Testis (tissue), 3 donors: ENCODE results near the gene CLDN4. TPM values are rescaled to one million over a fixed set of nuclear protein-coding genes. Genes with fewer than 3 reads are reported as not detected.
A peak's percentile ranks its signal among the peaks of the same experiment; 100 is the strongest.

ENCODE experiments used
- DNase-seq: peaks from one replicate; pipeline ENCODE4 v3.0.0-alpha.2; 2019
- H3K27ac ChIP-seq, 2 donors: fragments of 200-600 bp; sonication (generic); one replicate each; pipeline ENCODE4 v1.5.1; 2019
- H3K27me3 ChIP-seq: fragments of 200-600 bp; sonication (generic); one replicate; pipeline ENCODE4 v1.5.1; 2019
- H3K36me3 ChIP-seq: fragments of 200-600 bp; sonication (generic); one replicate; pipeline ENCODE4 v1.5.1; 2017; ENCODE audit warnings: low read depth; ENCODE audit errors: missing control alignments
- H3K4me1 ChIP-seq: fragments of 200-600 bp; sonication (generic); one replicate; pipeline ENCODE4 v1.5.1; 2019
- H3K4me3 ChIP-seq, 2 donors: fragments of 200-600 bp; sonication (generic); one replicate each; pipeline ENCODE4 v1.5.1; 2017 to 2019
- H3K9me3 ChIP-seq: fragments of 200-600 bp; sonication (generic); one replicate; pipeline ENCODE4 v1.5.1; 2017
- CTCF ChIP-seq, 3 experiments: fragments of 450-650 bp in 2 of 3; fragments of 200-600 bp in 1 of 3; sonication (generic) in 1 of 3; IDR thresholded peaks; one replicate each; pipeline ENCODE4 v1.5.1; 2016 to 2019; ENCODE audit warnings: antibody characterized with exemption in 3 of 3, mild to moderate bottlenecking in 2 of 3, moderate library complexity in 1 of 3
- POLR2A ChIP-seq: fragments of 450-650 bp; IDR thresholded peaks from one replicate; pipeline ENCODE4 v1.6.1; 2017; ENCODE audit warnings: antibody characterized with exemption, mild to moderate bottlenecking, moderate library complexity
- WGBS, 2 donors: methylation state at CpG; one replicate each; pipeline ENCODE4 v1.1.5; 2018; 5-methylcytosine and 5-hydroxymethylcytosine counted together
- intact Hi-C: fragments of 100-400 bp; cut with DNase I; formaldehyde crosslinking; loops from one replicate; pipeline ENCODE4 v1.15.1; 2023; ENCODE audit warnings: low total_unique reads
- polyA plus RNA-seq: library from polyadenylated mRNA; stranded (reverse); fragments of 350-450 nt; fragmentation: Illumina TruSeq; extraction: RNeasy Lipid Tissue Mini Kit (QIAGEN cat#74804); gene quantifications from one replicate; pipeline ENCODE4 v1.2.3, GENCODE V29; 2014; ENCODE audit warnings: low read depth, low replicate concordance; ENCODE audit not compliant: insufficient read depth
- total RNA-seq, 2 donors: library from RNA; depleted of rRNA; stranded (reverse); fragments of >200 nt; gene quantifications; one replicate each; pipeline ENCODE4 v1.2.3, GENCODE V29; 2016

The CLDN4 gene
- total and polyA plus RNA-seq, 3 donors from 2014 or later, result 0.93 to 4.3 (median 0.94) TPM

DNA sequence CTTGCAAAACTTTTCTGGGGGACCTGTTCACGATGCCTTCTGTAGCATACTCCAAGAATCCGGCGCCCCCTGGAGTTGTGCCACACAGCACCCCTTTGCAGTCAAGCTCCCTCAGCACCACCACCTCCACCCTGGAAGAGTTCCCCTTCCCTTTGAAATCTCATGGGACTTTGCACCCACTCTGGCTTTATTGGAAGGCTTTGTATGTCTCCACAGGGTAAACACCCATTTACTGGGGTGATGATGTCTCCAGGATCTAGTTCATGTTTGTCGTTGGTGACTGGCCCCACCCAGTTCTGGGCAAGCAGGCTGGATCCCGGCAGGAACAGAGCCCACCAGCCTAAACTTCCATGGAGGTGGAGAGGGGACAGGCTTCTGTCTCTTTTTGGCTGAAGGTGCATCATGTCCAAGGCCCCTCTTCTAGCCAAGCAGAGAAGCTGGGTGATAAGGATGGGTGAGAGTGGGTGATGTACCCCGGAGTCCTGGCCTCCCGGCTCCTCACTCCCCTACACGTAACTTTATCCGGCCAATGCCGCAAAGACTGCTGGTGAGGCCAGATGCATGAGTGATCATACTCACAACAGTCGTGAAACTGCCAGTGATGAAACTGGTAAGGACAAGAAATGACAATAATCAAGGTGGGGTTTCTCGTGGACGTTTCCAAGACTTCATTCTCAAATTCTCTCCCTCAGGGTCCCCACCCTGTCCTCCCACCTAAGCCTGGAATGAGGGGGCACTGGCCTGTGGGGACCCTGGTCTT lies 695 bp upstream of the CLDN4 start:
- H3K4me1 ChIP-seq, result peaks cover 13% of the 10 kb centered on the region
- intact Hi-C loops, result loop anchor here (10.0 kb wide), 1 partner anchor 75 kb away; no protein-coding TSS in a partner anchor
- TF ChIP-seq CTCF (IDR thresholded peaks at IDR 0.05), result no peak
- TF ChIP-seq POLR2A, result no peak
- no peak overlapping the region for H3K4me3 ChIP-seq
- no peaks in the 10 kb centered on the region for H3K36me3 ChIP-seq
- DNase-seq, result no peak
- H3K27ac ChIP-seq, result no peak overlapping the region
- no peaks in the 10 kb centered on the region for H3K27me3 ChIP-seq
- H3K9me3 ChIP-seq, result no peaks in the 10 kb centered on the region
- 77 to 87% methylated on average over 13 of the region's 13 CpGs for WGBS, 2 donors

GRCh38 chr7:73831584-73831833 lies 713 bp downstream of the CLDN4 start:
- no peak for TF ChIP-seq CTCF (IDR thresholded peaks at IDR 0.05)
- no peak for TF ChIP-seq POLR2A
- Histone ChIP-seq H3K9me3 (no peaks in the 10 kb centered on the region), H3K27me3 (no peaks in the 10 kb centered on the region), H3K4me3 (no peak overlapping the region), H3K4me1 (peaks cover 13% of the 10 kb centered on the region), H3K27ac (no peak overlapping the region), H3K36me3 (no peaks in the 10 kb centered on the region)
- no peak for DNase-seq
- 60 to 77% methylated on average over 4 to 15 of the region's 16 CpGs for WGBS, 2 donors
- intact Hi-C loops, result no loop called here

DNA sequence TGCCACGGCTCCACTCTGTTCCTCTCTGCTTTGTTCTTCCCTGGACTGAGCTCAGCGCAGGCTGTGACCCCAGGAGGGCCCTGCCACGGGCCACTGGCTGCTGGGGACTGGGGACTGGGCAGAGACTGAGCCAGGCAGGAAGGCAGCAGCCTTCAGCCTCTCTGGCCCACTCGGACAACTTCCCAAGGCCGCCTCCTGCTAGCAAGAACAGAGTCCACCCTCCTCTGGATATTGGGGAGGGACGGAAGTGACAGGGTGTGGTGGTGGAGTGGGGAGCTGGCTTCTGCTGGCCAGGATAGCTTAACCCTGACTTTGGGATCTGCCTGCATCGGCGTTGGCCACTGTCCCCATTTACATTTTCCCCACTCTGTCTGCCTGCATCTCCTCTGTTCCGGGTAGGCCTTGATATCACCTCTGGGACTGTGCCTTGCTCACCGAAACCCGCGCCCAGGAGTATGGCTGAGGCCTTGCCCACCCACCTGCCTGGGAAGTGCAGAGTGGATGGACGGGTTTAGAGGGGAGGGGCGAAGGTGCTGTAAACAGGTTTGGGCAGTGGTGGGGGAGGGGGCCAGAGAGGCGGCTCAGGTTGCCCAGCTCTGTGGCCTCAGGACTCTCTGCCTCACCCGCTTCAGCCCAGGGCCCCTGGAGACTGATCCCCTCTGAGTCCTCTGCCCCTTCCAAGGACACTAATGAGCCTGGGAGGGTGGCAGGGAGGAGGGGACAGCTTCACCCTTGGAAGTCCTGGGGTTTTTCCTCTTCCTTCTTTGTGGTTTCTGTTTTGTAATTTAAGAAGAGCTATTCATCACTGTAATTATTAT lies 1.2 kb downstream of the CLDN4 start:
- Histone ChIP-seq H3K4me1 (peaks cover 13% of the 10 kb centered on the region), H3K4me3 (no peak overlapping the region), H3K36me3 (no peaks in the 10 kb centered on the region), H3K27me3 (no peaks in the 10 kb centered on the region), H3K27ac (no peak overlapping the region), H3K9me3 (no peaks in the 10 kb centered on the region)
- DNase-seq, result peak; percentile 39
- TF ChIP-seq CTCF (IDR thresholded peaks at IDR 0.05) (no peak), POLR2A (no peak)
- intact Hi-C loops, result no loop called here
- WGBS, 2 donors, result 49 to 66% methylated on average over 12 to 16 of the region's 16 CpGs

DNA sequence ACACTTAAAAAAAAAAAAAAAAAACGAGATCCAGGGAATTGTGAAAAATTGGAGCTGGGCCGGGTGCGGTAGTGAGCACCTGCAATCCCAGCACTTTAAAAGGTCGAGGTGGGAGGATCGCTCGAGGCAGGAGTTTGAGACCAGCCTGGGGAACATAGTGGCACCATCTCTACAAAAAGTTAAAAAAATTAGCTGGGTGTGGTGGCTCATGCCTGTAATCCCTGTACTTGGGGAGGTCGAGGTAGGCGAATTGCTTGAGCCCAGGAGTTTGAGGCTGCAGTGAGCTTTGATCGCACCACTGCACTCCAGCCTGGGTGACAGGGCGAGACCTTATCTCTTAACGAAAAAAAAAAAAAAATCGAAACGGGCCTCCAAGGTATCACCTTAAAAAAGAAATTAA lies 2.0 kb downstream of the CLDN4 start:
- no peak for DNase-seq
- WGBS, 2 donors, result 80 to 88% methylated on average over 13 of the region's 13 CpGs
- Histone ChIP-seq H3K4me1 (peaks cover 10% of the 10 kb centered on the region), H3K27ac (no peak overlapping the region), H3K36me3 (no peaks in the 10 kb centered on the region), H3K27me3 (no peaks in the 10 kb centered on the region), H3K4me3 (no peak overlapping the region), H3K9me3 (no peaks in the 10 kb centered on the region)
- TF ChIP-seq CTCF (IDR thresholded peaks at IDR 0.05) (no peak), POLR2A (no peak)
- intact Hi-C loops, result no loop called here
